ENCODE data around the gene INPP5A. TPM values are rescaled to one million over a fixed set of nuclear protein-coding genes. Genes with fewer than 3 reads are reported as not detected.

INPP5A gene
- total and polyA plus RNA-seq, 10 donors = 11.1 to 41.3 (median 30.8) TPM

GRCh38 chr10:132783165-132783939, 245.8 kb downstream of the INPP5A start:
- no peak overlapping the region for H3K27ac ChIP-seq
- TF ChIP-seq POLR2AphosphoS5 (IDR thresholded peaks at IDR 0.05) (no peak), POLR2A (IDR thresholded peaks at IDR 0.05) (no peak), CTCF (IDR thresholded peaks at IDR 0.05 in 8 of 11, conservative IDR thresholded peaks at IDR 0.05 in 3 of 11) (no peak)
- H3K36me3 ChIP-seq = peaks cover 0 to 58% (median 48%) of the 10 kb centered on the region in 6 donors
- 84 to 88% (median 85%) methylated on average over 30 of the region's 30 CpGs for WGBS, 5 donors
- H3K9me3 ChIP-seq = peaks cover 0 to 29% (median 0%) of the 10 kb centered on the region in 8 donors
- no peak for DNase-seq
- intact Hi-C loops (cut with DNase I; ENCODE audit: low total_unique reads) = no loop called here
- H3K27me3 ChIP-seq (replicated peaks in 1 of 7) = peaks cover 14 to 52% (median 46%) of the 10 kb centered on the region in 7 donors
- no peak overlapping the region for H3K4me3 ChIP-seq
- peaks cover 17 to 47% (median 35%) of the 10 kb centered on the region in 6 donors for H3K4me1 ChIP-seq

- Histone ChIP-seq H3K36me3 (peaks cover 0 to 49% (median 40%) of the 10 kb centered on the region in 6 donors), H3K4me1 (peaks cover 17 to 54% (median 38%) of the 10 kb centered on the region in 6 donors), H3K9me3 (peaks cover 0 to 29% (median 0%) of the 10 kb centered on the region in 8 donors), H3K27me3 (replicated peaks in 1 of 7) (peaks cover 14 to 61% (median 54%) of the 10 kb centered on the region in 7 donors), H3K4me3 (peak overlapping the region in 2 of 8 donors; percentile 3 to 50), H3K27ac (no peak overlapping the region)
- 13 to 26% (median 18%) methylated on average over 59 to 106 of the region's 106 CpGs for WGBS, 5 donors
- intact Hi-C loops (cut with DNase I; ENCODE audit: low total_unique reads) = no loop called here
- no peak for DNase-seq
- peak in 2 of 3 donors; percentile 13 to 28 for TF ChIP-seq POLR2AphosphoS5 (IDR thresholded peaks at IDR 0.05)
- no peak for TF ChIP-seq POLR2A (IDR thresholded peaks at IDR 0.05)
Measured at GRCh38 chr10:132783940-132784865, 246.6 kb downstream of the INPP5A start.

- intact Hi-C loops (cut with DNase I; ENCODE audit: low total_unique reads) = no loop called here
Measured at GRCh38 chr10:132784866-132785722, 247.5 kb downstream of the INPP5A start.

More at GRCh38 chr10:132784866-132785722, 247.5 kb downstream of the INPP5A start:
- no peak for DNase-seq
- H3K36me3 ChIP-seq = peaks cover 0 to 40% (median 31%) of the 10 kb centered on the region in 6 donors
- TF ChIP-seq POLR2AphosphoS5 (IDR thresholded peaks at IDR 0.05) (no peak), CTCF (IDR thresholded peaks at IDR 0.05 in 8 of 11, conservative IDR thresholded peaks at IDR 0.05 in 3 of 11) (no peak), POLR2A (IDR thresholded peaks at IDR 0.05) (no peak)
- peak overlapping the region in 5 of 8 donors; percentile 3 to 50 (median 13) for H3K4me3 ChIP-seq
- WGBS, 5 donors = 8 to 27% (median 9%) methylated on average over 50 to 111 of the region's 111 CpGs
- H3K9me3 ChIP-seq = peaks cover 0 to 29% (median 0%) of the 10 kb centered on the region in 8 donors
- no peak overlapping the region for H3K27ac ChIP-seq
- peaks cover 14 to 70% (median 61%) of the 10 kb centered on the region in 7 donors for H3K27me3 ChIP-seq (replicated peaks in 1 of 7)
- peaks cover 17 to 54% (median 38%) of the 10 kb centered on the region in 6 donors for H3K4me1 ChIP-seq
